Measurements from ENCODE around the gene CAPG.
"Not testable (repeated sequence)": the region's sequence is repeated elsewhere in the genome, so short reads cannot be mapped to it uniquely, and the experiment has no call there.

The CAPG gene

DNA sequence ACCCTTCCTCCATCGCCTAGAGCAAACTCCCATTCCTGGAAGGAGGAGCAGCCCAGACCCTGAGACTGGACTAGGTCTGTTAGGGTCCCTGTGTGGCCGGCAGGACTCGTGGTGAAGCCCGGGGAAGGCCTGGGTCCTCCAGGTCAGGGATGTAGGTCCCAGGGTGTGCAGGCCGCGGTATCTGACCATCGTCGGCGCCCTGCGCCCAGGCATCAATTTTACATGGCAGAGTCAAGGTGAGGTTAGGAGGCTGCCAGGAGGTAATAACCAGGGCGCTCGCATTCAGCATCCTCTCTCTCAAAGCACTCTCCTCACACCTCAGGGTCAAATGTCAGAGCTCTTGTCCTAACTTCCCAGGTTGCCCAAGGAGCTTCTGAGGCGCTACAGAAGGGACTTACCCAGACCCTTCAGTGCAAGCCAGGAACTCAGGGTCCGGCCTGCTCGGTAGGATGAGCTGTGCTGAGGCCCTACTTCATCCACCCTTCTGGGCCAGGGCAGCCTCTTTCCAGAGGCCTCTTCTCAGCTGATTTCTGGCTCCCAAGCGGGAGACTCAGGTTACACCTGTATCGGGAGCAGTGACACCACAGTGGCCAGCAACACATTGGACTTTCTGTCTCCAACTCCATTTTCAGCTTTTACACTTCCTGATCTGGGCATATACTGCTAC, 9.0 kb upstream of the CAPG start:
- FAIRE-seq: no peak

DNA sequence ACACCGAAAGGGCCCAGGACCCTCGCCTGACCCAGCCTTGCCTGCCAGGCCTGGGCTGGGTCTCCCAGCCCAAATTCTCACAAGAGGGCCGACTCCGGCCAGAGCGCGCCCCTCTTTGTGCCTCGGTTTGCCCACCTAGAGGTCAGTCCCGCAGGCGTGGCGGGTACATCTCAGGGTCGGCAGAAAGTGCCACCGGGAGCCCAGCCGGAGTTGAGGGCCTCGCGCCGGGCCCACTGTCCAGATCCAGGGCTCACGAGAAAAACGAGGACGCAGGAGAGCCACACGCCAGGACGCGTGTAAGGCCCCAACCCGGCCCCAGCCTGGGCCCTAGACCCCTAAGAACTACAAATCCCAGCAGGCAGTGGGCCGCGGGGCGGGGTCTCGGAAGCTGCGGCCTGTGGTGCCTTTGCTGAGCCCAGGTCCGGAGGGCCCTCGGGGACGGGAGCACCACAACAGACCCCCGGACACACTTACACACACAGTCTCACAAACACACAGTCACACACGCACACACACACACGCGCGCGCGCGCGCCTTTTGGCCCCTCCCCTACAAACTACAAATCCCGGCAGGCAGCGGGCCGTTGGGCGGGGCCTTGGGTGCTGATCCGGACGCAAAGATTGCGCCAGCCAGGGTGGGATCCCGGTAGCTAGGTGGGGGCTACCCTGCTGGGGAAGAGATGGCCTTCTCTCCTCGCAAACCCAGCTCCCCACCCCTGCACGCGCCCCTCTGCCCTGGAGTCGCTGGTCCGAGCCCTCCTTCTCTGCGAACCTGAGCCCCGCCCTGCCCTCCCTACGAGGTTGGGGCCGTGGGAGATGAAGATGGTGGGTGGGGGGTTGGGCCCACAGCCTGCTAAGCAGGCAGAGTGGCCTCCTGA, 8.2 kb upstream of the CAPG start, which contains the start of gene SH2D6:
Gene SH2D6 (plus strand): TSS at position 583 of the 877 bp plus-strand sequence. CDS start 10,752 bp downstream, outside the sequence.
- no peak for FAIRE-seq

DNA sequence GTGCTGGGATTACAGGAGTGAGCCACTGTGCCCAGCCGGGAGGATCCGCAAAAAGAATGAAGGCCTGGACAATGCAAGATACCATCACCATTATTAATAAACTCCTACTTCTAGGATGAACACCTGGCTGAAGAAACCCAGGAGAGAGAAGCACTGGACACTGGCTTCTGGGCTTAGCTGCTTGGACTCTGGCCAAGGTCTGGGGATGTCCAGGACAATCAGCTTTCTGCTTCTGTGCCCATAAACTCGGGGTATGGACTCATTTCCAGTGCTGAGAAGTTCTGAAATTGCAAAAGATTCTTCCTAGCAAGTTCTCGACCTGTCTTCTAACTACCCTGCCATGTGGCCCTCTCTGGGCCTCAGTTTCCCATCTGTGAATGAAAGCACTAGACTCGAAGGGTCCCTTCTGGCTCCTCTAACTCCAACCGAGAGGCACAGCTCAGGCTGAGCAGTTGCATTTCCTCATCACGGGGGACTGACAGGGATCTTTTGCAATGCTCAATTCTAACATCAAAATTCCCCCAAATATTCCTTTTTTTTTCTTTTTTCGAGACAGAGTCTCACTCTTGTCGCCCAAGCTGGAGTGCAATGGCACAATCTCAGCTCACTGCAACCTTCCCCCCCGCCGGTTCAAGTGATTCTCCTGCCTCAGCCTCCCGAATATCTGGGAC, 5.9 kb upstream of the CAPG start:
- FAIRE-seq: no peak

DNA sequence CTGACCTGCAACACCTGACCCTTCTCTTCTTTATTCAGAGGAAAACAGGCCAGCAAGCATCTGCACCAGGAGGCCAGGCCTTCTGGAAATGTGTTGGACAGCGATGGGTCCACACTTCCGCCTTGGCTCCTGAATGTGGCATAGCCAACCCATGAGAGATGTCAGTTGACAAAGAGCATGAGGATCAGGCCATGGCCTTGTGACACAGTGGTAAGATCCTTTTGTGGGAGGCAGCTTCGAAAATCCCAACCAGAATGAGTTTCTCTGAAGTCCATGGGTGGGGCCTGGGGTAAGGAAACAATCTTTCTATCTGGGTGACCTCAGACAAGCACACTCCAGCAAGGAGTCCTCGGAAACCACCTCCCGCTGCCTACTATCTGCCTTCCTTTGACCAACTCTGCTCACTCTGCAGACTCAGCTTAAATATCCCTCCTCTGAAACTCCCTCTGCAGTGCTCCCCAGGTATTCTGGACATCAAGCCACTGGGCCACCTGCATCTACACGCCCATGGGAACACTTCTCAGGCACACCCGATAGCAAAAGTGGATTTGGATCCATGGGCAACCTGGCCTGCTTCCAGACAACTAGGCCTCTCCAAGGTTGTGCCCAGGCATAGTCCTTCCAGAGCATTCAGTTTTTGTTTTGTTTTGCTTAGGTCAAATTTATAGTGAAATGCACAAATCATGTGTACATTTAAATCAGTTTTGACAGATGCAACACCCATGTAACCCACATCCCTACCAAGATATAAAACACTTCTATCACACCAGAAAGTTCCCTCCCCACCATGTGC, 4.8 kb upstream of the CAPG start:
- FAIRE-seq: no peak

DNA sequence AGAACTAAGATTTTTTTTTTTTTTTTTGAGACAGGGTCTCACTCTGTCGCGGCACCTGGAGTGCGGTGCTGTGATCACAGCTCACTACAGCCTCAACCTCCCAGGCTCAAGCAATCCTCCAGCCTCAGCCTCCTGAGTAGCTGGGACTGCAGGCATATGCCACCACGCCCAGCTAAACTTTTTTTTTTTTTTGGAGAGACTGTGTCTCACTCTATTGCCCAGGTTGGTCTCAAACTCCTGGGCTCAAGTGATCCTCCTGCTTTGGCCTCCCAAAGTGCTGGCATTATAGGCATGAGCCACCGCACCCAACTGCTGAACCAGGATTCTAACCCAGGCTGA, 4.2 kb upstream of the CAPG start:
- not testable (repeated sequence) for FAIRE-seq

DNA sequence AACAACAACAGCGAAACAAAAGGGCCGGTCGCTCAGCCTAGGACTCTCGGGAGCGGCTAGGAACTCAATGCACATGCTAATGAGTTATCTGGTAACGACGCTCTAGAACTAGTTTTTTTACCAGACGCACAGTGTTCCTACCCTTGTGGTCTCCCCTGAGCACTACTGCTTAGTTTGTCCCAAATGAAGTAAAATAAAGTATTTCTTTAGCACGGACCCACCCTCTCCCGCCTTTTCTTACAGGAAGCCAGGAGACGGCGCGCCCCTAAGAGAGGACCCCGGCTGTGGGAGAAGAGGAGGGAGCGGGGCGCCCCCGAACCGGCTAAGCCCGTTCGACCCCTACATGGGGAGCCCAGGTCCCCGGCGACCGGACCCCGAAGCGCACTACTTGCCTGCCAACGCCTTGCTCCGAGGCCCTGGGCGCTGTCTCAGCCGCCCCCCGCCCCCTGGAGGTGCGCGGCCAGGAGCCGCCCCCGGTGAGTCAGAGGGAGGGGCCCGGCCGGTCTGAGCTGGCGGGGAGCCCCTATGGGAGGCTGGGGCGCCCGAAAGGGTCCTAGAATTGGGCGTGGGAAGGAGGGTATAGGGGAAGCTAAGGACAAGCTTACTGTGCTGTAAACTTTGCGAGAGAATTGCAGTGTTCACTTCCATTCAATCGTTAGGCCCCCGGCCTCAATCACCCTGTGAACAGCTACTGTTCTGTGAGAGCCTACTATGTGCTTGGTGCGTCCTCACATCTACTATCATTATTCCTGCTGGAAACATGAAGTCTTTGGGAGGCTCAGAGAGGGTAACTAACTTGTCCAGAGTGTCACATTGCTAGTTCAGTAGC, 3.6 kb upstream of the CAPG start:
- no peak for FAIRE-seq

DNA sequence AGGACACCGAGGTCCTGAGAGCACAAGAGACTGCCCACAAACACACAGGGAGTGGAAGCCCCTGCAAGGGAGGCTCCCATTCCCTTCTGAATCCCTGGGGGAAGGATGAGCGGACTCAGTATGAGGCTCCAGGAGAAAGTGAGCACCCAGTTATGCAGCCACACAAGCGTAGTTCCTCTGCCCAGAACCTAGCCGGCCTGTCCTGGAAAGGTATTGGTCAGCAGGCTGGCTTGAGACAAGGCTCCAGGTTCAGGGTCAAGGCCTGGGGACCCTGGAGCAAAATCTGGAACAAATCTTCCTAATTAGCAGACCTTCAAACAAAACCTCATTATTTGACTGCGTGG, 1.2 kb upstream of the CAPG start:
- no peak for FAIRE-seq

DNA sequence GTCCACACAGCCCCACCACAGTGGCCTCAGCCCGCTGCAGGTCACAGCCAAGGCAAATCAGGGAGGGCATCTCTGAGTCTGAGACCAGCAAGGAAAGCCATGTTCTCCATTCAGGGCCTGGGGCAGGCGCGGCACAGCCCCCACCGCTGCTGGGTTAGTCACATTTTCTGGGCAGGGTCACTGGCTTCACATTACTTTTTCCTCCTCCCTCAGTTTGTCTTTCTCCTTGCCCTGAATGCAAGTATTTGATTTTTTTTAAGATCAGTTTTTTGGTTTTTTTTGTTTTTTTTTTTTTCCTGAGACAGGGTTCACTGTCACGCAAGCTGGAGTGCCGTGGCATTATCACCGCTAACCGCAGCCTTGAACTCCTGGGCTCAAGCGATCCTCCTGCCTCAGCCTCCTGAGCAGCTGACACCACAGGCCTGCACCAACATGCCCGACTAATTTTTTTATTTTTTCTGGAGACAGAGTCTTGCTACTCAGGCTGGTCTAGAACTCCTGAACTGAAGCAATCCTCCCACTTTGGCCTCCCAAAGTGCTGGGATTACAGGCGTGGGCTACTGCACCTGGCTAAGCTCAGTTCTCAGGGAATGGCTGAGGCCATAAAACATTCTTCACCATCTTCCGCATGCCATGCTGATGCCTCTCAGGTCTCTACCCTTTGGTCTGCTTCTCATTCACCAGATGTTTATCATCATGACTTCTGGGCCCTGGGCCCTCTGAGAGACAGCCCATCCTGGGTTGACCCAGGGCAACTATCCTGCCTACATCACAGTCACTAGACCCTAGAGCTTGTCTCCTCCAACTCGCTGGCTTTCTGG, 628 bp upstream of the CAPG start:
- FAIRE-seq: no peak

DNA sequence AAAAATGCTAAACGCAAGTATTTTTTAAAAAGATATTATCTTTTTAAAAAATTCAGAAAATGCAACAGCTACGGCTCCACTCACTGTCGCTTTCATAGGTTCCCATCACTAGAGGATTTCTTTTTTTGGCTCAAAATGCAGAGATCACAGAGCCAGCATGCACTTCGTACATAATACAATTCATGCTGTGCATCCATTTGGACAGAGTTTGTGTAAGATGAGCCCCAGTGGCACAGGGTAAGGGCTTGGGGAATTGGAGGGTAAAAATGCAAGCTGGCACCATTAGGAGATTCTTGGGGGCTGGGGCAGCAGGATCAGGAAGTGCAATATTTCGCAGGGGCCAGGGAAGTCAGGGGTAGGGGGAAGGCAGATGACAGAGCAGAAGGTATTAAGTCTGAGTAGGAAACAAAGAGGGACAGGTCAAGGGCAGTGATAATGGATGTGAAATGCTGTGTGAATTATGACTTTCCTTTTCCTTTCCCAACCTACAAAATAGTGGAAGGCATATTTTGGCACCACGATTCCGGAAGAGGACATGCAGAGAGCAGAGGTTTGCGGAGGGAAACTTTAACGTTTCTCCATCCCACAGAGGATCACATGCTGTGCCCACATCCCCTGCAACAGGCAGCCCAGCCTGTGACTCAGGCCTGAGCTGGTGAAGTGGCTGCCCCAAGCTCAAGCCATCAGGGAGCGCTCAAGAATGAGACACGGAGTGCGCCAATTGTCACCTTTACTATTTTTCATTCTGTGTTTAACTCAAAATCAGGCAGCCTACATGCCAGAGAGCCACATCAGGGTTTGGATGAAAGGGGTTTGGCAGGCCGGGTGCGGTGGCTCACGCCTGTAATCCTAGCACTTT, 4.7 kb downstream of the CAPG start:
- FAIRE-seq: no peak

DNA sequence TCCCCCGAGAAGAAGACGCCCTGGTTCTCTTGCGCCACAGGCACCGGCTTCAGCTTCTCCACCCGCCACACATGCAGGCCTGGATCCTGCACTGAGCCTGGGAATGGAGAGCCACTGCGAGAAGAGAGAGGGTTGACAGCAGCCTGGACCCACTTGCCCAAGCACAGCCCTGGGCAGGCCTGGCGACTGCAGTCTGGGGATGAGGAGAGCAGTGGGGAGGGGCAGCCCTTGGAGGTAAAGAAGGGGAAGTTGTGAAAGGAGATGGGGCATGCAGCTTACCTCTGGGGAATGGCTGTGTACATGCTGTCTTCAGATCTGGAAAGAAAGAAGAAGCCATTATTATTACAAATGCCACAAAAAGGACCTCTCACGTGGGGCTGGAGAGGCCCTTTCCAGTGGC, 8.3 kb downstream of the CAPG start:
- no peak for FAIRE-seq

DNA sequence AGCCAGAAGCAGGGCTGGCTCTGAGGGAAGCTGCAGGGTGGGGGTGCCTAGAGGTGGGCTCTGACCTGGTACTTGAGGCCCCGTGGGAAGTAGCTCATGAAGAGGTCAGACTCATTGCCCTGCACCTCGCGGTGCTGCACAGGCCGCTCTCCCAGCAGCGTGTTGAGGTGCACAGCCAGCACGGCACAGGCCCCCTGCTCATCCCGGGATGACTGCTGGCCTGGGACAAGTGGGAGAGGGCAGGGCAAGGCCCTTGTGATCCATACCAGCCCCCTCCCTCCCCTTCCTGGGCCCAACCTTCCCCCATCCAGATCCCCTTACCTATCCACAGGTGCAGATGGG, 8.7 kb downstream of the CAPG start:
- no peak for FAIRE-seq

DNA sequence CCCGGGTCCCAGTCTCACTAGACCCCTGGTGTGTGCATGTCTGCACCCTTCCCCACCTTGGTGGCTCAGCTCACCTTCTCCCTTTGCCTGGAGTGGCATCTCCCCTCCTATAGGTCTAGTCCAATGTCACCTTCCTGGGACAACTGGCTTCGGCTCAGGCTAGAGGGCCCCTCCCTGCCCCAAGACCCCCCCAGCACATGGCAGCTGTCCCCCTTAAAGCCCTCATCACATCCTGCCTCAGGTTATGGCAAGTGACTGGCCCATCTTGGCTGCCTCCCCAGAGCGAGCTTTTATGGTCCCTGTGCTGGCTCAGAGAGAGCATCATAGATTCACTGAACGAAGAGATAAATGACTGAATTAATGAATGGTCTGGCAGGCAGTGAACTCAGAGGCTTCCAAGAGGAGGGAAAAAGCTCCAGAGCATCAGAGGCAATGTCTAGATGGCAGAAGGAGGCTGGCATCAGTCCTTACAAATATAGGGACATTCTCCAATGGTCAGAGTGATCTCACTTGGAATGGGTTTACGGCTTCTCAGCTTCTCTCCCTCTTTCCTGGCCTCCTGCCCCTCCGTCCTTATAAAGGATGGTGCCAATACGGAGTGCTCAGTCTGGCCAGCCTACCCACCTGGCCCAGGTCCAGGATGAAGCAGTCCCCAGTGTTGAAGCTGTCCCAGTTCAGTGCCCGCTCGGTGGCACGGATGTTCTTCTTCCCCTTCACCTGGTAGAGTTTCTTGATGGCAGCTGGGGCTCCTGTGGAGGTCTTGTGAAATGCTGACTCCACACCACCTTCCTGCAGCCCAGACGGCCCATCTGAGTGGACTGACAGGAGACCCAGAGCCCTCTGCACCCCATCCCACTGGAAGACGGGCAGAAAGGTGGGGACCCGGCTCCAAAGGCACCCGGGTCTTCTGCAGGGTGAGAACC, 9.4 kb downstream of the CAPG start:
- FAIRE-seq: no peak

DNA sequence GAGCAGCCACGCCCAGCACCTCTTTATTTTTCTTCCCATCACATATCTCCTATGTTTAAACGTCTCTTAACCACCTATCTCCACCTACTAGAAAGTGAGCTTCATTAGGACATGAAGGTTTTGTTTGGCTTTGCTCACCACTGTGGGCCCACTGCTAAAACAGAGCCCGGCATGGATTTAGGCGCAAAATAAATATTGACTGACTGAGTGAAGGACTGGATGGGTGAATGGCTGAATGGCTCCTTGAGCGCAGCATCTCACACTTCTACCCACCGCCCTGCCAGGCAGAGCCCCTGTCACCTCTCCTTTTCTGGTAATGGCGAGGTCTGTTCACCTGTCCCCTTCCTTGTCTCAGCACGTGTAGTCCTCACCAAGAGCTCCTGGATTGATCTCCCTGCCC, 10.1 kb downstream of the CAPG start:
- FAIRE-seq: no peak

DNA sequence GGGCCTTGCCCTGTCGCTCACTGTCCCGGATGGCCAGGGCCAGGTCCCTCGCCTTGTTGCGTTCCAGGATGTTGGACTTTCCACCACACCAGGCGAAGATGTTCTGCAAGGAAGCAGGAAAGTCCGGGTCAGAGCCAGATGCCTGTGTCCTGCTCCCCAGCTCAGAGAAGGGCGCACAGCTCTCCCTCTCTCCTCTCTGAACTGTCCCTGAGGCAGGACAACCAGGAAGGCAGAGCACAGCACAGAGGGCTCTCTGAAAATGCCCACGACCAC, 11.0 kb downstream of the CAPG start:
- FAIRE-seq: no peak

DNA sequence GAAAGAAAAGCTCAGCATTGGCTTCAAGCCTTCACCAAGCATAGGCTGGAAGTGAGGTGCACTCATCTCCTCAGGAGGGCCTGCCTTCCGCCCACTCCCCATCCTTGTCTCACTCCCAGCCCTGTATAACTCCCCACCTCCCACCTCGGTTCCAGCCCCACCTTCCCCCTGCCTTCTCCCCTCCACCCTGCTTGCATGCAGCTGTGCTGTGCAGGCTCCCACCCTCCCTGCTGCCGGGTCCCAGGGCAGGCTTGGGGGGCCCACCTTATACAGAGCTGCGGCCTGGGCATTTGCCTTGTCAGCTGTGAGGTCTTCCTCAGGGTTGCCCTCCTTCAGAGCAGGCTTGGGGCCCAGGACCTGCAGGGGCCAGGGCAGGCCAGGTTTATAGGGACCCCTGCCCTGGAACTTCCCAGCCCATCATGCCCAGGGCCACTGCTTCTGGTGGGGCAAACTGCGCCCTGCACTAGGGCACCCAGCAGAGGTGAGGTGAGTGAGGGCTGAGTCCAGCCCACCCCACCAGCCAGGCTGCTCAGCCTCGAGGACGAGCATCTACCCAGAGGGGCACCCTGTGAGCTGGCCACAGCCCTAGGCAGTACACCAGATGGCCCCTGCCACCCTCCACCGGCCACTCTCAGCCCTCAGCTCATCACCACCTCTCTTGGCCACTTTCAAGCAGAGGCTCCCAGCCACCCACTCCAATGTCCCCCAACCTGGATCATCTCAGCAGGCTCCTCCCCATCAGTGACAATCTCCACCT, 11.6 kb downstream of the CAPG start:
- no peak for FAIRE-seq

DNA sequence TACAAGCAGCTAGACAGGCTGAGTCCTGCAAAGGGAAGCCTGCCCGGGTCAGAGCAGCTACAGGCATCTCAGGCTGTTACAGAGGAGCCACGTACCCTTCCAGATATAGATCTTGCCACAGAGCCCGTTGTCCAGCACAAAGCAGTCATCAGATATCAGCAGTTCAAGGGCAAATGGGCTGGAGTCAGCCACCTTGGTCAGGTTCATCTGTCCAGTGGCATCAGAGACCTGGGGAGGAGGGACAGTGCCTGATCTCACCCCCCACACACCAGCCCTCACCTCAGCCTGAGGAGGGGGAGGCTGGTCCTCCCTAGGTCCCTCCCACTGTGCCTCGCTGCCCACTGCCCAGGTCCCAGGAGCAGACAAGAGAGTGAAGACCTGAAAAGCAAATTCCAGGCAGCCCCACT, 12.2 kb downstream of the CAPG start:
- FAIRE-seq: no peak

DNA sequence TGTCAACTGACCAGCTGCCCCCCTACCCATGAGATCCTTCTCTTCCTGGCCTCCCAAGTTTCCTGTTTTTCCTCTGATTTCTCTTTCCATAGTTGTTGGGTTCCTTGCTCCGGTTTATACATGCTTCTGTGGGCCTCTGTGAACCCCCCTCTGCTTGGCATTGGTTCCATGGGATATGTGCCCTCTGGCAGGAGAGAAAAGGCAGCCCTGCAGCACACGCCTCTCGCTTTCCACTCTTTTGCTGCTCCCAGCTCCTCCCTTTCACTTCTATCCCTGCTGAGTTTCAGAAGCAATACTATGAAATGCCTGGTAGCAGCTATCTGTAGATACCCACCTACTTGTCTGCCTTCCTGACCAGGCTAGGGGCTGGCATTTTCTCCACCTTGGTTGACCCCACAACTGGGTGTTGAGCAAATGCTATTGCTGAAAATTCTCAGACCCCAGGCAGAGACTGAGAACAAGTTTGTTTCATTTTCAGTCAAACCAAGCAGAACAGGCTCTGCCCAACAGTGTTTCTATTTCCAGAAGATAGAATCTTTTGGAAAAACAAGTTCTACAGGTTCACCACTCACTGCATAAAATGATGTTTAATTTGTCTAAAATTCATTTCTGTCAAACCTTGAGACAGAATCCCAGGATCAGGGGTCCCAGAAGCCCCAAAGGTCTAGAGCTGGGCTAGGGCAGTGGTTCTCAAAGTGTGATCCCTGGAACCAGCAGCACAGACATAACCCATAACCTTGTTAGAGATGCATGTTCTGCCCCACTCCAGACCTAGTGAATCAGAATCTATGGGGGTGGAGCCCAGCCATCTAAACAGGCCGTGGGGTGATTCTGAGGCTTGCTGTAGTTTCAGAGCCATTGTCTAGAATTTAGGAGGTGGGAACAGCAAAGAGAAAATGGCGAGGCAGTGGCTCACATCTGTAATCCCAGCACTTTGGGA, 13.4 kb downstream of the CAPG start:
- no peak for FAIRE-seq
